PFSK-1 (cell line): ENCODE measurements around the gene MAEA.

Experiments used
- FOXP2 ChIP-seq: optimal IDR thresholded peaks from 2 replicates; pipeline ENCODE3; 2011; ENCODE audit warnings: borderline replicate concordance, control low read depth, inconsistent platforms; ENCODE audit not compliant: insufficient read depth; ENCODE audit errors: extremely low read length, extremely low read depth
- POLR2AphosphoS5 ChIP-seq: IDR thresholded peaks from 2 replicates; pipeline ENCODE4 v1.6.1; 2012; ENCODE audit warnings: low read depth, mild to moderate bottlenecking, control low read depth, low read length, moderate library complexity
- REST ChIP-seq, 2 experiments: IDR thresholded peaks; 2 replicates each; pipeline versions ENCODE4 v1.6.1 to v1.8.0; 2011 to 2012; ENCODE audit warnings: low read depth in 2 of 2, low read length in 2 of 2, control low read depth in 1 of 2, inconsistent platforms in 1 of 2, mild to moderate bottlenecking in 1 of 2, moderate library complexity in 1 of 2; ENCODE audit not compliant: insufficient read depth in 1 of 2
- SIN3A ChIP-seq: IDR thresholded peaks from 2 replicates; pipeline ENCODE4 v1.6.1; 2012; ENCODE audit warnings: mild to moderate bottlenecking, low read length, moderate library complexity, borderline replicate concordance; ENCODE audit not compliant: insufficient read depth
- TAF1 ChIP-seq: IDR thresholded peaks from 2 replicates; pipeline ENCODE4 v1.6.1; 2012; ENCODE audit warnings: low read length, control low read depth, borderline replicate concordance; ENCODE audit not compliant: insufficient read depth

The MAEA gene

GRCh38 chr4:1276984-1277383 is 12.7 kb upstream of the MAEA start:
- TF ChIP-seq REST (IDR thresholded peaks at IDR 0.05; ENCODE audit: insufficient read depth in 1 of 2, low read depth in 2 of 2, low read length in 2 of 2), result no peak
- TF ChIP-seq SIN3A, result no peak
- no peak for TF ChIP-seq POLR2AphosphoS5
- TF ChIP-seq FOXP2, result no peak
- no peak for TF ChIP-seq TAF1

GRCh38 chr4:1277667-1278665 is 11.7 kb upstream of the MAEA start:
- no peak for TF ChIP-seq FOXP2
- no peak for TF ChIP-seq POLR2AphosphoS5

GRCh38 chr4:1279253-1279652 is 10.4 kb upstream of the MAEA start:
- TF ChIP-seq SIN3A (no peak), FOXP2 (no peak), TAF1 (no peak), POLR2AphosphoS5 (no peak), REST (IDR thresholded peaks at IDR 0.05; ENCODE audit: insufficient read depth in 1 of 2, low read depth in 2 of 2, low read length in 2 of 2) (no peak)

- TF ChIP-seq POLR2AphosphoS5, result no peak
- no peak for TF ChIP-seq SIN3A
- TF ChIP-seq TAF1, result no peak
These were observed 6.0 kb upstream of the MAEA start for GRCh38 chr4:1283711-1284110.

GRCh38 chr4:1285151-1285789 is 4.4 kb upstream of the MAEA start:
- TF ChIP-seq SIN3A (no peak), REST (IDR thresholded peaks at IDR 0.05; ENCODE audit: insufficient read depth in 1 of 2, low read depth in 2 of 2, low read length in 2 of 2) (no peak), POLR2AphosphoS5 (no peak), FOXP2 (no peak), TAF1 (no peak)

GRCh38 chr4:1285790-1286553 is 3.7 kb upstream of the MAEA start:
- TF ChIP-seq TAF1, result no peak
- no peak for TF ChIP-seq SIN3A
- no peak for TF ChIP-seq REST (IDR thresholded peaks at IDR 0.05; ENCODE audit: insufficient read depth in 1 of 2, low read depth in 2 of 2, low read length in 2 of 2)
- no peak for TF ChIP-seq POLR2AphosphoS5
- no peak for TF ChIP-seq FOXP2
